Right renal pelvis (tissue), 4 donors: ENCODE measurements around the gene ACR. TPM values are rescaled to one million over a fixed set of nuclear protein-coding genes. Genes with fewer than 3 reads are reported as not detected.

Source experiments
- DNase-seq, 4 donors: peaks; one replicate each; pipeline ENCODE4 v3.0.0-alpha.2; 2013; ENCODE audit warnings: low read depth in 4 of 4, low spot score in 3 of 4, missing footprints in 1 of 4
- polyA plus RNA-seq, 4 donors: library from polyadenylated mRNA; unstranded; fragments of 120-200 nt; gene quantifications; one replicate each; pipeline ENCODE4 v1.2.1, GENCODE V29; 2013; ENCODE audit not compliant: insufficient read length in 4 of 4

ACR gene
- polyA plus RNA-seq = under 1 TPM; 0.46 to 0.77 (median 0.55) TPM

DNA sequence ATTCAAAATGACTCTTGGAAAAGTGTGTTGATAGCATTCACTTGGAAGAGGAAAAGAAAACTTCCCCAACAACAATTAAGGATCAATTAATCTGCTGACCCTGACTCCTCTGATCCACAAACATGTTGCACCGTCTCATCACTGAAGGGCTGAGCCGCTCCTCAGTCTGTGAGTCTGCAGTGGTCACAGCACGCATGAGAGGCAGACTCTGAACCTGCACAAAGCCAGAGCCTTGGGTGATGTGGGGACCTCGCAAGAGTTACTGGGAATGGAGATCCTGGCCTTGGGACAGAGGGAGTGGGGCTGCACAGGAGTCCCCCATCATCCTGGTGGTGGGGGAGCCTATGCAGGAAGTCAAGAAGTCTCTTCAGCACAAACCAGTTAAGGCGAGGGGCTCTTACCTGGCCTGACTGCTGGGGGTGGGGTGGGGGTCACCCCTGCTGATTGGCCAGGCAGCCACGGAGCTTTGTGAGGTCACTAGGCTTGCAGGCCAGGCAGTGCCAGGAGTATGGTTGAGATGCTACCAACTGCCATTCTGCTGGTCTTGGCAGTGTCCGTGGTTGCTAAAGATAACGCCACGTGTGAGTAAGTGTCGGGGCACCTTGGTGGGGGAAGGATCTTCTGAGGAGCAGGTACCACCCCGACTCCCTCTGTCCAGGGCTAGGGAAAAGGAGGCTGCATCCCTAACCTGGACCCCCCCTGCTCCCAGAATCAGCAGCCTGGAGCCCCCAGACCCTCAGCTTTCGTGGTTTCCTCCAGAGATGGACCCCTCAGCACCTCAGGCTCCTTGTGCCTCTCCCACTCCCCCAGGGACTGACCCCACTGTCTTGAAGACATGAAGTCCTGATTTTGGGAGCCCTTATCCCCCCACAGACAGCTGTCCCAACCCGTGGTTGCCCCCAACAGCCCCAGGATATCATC, at the start of gene ACR:
TSS of gene ACR (plus strand) at position 477 of the 921 bp plus-strand sequence. CDS start at position 509, 32 bp downstream.
- no peak for DNase-seq

DNA sequence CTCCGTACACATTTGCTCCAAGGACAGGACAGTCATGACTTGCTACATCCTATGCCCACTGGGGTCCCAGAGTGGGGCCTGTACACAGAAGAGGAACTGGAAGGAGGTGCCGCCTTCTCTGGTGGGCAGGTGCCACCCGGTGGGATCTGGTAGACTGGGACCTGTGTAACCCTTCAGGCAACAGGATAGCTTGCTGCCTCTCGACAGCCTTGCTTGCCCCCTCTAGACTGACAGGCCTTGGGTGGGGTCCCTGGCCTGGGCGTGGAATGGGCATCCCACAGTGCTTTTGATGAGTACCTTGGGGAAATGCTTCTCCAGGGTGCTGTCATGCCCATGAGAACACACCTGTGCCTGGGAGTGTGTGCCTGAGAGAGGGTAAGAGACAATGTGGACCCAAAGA, 49.6 kb upstream of the ACR start:
- no peak for DNase-seq

DNA sequence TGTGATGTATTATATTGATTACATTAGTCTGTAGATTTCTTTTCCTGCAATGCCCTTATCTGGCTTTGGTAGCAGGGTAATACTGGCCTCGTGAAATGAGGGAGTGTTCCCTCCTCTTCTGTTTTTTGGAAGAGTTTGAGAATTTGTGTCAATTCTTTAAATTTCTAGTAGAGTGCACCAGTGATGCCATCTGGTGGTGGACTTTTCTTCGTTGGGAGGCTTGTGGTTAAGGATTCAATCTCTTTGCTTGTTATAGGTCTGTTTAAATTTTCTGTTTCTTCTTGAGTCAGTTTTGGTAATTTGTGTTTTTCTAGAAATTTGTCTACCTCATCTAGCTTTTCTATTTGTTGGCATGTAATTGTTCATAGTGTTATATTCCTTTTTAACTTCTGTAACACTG, 46.5 kb upstream of the ACR start:
- DNase-seq = no peak

DNA sequence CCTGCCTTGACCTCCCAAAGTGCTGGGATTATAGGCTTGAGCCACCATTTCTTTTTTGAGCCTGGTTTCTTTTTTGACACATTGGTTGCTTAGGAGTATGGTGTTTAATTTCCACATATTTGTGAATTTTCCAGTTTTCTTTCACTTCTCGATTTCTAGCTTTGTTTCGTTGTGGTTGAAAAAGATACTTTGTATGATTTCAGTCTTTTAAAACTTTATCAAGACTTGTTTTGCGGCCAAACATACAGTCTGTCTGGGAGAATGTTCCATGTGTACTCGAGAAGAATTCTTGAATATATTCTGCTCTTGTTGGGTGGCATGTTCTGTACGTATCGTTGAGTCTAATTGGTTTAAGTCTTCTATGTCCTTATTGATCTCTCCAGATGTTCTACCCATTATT, 44.5 kb upstream of the ACR start:
- no peak for DNase-seq

DNA sequence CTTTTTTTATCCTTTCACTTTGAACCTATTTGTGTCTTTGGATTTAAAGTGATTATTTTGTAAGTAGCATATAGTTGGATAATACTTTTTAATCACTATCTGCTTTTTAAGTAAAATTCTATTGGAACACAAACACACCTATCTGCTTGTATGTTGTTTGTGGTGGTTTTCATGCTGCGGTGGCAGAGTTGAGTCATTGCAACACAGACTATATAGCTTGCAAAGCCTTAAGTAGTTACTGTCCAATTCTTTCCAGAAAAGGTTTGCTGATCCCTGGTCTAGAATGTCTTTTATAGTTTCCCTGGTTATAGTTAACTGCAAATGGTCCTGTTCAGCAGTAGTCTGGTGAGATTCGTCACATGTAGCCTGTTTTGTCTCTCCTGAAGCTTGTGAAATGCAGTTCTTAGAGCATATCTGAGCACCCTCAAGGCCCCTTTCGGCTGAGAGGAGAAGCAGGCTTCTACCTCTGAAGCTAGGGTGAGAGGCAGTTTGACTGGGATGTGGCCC, 43.9 kb upstream of the ACR start:
- no peak for DNase-seq

DNA sequence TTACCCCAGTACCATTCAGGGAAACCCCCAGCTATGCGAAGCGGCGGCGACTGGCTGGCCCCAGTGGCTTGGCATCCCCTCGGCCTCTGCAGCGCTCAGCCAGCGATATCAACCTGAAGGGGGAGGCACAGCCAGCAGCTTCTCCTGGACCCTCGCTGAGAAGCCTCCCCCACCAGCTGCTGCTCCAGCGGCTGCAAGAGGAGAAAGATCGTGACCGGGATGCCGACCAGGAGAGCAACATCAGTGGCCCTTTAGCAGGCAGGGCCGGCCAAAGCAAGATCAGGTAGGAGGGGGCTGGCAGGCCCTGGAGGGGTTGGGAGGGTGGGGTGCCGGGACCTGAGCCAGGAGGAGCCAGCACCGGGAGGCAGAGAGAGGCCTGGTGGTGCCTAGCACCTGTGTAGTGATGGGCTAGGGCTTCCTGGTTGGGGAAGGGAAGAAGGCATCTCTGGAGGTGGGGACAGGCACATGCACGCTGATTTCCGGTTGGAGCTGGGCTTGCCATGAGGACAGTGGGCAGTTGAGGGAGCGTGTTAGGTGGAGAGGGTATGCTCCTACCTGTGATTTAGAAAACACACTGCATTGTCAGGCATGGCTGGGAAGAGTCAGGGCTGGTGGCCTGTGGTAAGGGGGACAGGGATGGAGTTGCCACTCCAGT, 43.1 kb upstream of the ACR start:
- DNase-seq = no peak

DNA sequence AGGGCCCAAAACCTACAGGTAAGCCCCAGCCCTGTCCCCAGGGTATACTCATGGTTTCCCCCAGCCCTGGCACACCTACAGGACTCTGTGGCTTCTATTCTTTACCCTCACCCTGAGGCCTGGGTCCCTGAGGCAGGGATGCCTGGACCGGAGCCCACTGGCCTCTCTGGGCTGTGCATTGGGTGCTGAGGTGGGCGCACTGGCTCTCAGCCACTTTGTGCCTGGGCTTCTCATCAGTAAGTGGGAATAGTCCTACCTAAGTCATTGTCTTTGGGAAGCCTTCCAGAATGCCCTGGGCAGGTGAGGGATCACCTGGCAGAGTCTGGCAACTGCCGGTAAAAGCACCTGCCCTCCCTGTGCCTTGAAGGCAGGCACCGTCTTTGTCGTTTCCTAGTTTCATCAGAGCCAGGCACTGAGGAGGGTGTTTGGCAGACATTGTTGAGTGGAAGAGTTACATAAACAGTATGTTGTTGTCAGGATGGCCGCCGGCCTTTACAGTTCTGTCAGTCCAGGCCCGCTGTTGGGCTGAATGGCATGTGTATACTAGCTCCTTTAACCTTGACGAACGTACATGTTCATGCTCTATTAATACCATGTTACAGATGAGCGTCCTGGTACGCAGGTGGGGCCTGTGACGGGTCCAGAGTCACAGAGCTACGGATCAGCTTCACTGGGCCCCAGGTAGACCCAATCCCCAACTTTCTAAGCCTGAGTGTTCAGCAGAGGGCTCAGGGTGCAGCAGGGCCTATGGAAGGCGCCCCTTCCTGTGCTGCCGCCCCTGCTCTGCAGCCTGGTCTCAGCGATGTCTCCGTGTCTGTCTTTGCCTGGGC, 42.4 kb upstream of the ACR start:
- no peak for DNase-seq

DNA sequence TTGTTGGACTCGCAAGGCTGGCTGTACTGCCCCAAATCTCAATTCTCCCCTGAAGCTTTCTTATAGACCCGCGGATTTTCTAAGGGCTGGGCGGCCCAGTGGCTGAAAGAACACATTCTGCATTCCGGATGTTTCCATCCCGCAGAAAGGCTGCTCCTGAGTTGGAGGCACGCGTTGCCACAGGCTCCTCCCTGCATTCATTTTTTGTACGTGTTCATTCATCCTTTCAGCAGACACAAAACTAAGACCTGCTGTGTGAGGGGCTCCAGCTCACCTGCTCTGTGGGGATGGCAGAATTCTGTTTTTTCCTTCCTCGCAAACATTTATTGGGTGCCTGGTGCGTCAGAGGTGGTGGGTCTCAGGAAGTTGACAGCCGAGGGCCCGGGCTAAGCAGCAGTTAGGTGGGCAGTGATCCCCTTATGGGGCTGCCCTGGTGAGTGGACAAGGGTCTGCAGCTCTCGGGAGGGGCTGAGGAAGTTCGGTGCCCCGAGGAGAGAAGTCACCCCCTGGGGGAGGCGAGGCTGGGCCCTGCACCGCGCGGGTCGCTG, 41.7 kb upstream of the ACR start:
- DNase-seq = no peak

DNA sequence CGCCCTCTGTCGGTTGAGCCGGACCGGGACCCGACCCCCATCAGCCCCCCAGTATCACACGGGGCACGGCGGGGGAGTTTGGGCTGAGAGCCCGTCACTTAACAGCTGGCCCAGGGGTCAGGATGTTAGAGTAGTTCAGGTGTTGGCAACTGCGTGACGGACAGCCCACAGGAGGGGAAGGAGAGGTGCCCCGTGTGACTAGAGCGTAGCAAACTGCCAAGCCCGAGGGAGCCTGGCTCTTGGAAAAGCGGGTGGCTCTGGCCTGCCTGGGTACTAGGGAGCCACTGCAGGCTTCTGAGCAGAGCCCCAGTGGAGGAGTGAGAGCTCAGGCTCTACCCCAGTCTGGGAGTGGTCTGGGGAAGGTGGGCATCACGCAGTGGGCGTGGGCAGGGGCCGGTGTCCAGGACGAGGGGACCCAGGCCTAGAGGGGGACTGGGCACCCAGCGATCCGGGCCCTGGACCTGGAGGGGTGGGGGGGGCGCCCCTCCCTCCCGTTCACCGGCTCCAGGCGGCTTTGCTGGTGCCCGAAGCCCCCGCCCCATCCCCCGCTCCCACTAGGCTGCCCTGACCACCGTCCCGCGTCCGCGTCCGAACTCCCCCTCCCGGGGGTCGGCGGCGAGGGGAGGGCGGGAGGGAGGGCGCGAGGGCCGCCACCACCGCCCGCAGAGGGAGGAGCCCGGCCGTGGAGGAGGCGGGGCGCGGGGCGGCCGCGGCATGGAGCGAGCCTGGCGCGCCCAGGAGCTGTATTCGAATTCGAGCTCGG, 41.0 kb upstream of the ACR start:
- no peak for DNase-seq

DNA sequence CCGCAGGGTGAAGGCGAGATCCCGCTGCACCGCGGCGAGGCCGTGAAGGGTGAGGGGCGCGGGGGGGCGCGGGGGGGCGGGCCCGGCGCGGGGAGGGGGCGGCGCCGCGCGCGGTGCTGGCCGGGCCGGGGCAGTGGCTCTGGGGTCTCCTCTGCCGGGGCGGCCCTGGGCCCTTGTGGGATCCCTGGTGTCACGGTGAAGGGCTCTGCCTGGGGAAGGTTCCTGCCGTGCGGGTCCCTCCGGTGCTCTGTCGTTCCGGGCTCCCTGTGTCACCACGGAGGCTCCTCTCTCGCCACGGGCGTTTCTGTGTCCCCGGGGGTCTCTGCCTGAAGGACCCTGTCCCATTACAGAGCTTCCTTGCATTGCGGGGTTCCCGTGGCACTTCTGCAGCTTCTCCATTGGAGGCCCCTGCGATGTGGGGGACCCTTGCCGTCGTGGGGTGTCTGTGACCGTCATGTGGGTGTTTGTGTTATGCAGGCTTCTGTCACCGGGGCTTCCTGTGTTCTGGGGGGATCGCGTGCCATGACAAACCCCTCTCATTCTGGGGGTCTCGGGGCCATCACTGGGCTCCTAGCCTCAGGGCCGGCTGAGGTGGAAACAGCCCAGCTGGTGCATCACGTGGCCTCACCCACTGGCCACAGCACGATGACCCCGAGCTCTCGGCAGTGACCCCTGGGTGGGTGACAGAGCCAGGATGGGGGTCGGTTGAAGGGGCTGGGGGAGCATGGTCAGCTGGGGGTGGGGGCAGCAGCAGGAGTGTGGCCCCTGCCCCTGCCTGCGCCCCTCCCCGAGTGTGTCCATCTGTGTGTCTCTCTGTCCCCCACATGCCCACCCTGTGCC, 40.1 kb upstream of the ACR start:
- DNase-seq = no peak

DNA sequence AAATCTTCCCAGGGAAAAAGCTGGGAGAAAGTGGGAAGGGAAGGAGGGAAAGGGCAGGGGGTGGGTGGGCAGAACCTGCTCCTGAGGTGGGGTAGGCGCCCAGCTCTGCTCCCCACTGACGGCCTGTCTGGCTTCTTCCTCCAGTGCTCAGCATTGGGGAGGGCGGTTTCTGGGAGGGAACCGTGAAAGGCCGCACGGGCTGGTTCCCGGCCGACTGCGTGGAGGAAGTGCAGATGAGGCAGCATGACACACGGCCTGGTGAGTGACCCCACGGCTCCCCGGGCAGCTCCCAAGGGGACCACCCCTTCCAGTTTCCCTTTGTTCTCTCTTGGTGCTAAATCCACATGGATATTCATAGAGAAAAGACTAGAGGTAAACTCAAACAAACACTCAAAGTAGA, 39.5 kb upstream of the ACR start:
- DNase-seq = no peak

DNA sequence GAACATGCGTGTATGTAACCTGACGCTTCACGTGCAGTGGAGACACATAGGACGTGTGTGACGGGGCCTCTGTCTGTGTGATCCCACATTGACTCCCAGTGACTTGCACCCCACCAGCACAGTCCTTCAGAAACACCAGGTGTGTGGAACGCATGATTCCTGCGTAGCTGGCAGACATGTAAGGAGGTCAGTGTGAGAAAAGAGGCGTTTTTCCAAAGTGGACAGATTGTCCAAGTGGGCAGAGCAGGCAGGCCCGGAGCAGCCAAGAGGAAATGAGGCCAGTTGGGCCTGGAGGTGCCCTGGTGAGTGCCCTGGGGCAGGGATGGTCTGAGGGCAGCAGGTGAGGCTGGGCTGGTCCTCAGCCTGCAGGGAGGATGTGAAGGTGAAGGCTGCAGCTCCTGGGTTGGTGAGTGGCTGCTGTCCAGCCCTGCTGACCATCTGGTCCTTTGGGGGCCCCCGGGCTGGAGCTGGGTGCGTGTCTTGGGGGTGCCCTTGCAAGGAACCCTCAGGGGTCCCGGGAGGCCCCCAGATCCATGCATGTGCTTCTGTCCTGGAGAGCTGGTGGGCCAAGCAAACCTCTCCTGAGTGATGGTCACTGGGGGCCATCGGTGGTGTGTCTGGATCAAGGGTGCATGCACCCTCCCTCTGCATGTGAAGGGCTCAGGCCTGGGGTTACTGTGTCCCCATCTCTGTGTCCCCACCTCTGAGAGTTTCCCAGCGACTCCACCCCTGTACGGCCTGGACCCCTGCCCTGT, 38.8 kb upstream of the ACR start:
- DNase-seq = no peak

DNA sequence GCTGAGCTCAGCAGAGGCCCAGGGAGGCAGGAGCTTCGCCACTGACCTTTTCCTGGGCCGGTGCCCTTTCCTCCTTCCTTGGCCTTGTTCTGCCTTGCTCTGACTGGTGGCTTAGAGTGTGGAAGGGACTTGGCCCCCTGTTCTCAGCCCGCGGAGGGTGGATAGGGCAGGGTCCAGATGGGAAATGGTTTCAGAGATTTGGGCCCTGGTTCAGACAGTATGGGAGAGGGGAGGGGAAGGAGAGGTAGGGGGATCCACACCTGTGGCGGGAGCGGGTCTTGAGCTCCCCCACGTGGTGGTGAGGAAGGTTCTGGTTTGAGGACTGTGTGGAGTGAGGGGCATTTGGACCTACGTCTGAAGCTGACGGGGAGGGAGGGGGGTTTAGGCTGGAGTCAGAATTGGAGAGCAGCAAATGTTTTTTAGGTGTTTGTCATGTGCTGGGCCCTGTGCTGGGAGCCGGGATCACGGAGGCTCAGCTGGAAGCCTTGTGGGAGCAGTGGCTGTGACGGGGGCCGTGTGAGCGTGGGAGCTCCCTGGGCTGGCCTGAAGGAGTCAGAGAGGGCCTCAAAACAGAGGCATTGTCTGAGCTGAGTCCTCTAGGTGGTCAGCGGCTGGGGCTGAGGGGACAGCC, 38.1 kb upstream of the ACR start:
- no peak for DNase-seq

DNA sequence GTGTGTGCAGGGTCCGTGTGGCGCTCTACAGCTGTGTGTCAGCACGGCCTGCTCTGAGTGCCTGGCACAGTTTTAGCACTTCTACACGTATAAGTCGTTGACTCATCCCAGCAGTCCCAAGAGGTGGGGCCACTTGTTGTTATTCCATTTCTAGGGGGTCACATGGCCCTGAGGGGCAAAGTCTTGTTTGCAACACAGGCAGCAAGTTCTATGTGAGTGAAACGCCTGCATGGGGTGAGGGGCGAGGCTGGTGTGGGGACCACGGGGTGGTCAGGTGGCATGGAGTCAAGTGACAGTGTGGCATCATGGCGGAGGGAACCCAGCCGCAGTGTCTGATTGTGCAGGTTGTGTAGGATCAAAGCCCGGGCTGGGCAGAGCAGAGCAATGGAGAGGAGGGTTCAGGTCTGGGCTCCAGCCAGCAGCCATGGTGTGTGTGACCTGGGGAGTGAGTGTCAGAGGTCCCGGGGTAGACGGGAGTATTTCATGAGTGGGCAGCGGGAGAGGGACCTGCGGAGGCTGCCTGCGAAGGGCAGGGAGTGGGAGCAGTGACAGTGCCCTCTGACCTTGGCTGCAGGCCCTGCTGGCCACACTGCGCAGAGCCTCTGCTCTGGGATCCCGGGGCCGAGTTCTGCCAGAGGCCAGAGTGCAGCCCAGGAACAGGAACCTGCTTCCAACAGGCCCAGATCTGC, 37.5 kb upstream of the ACR start:
- no peak for DNase-seq

DNA sequence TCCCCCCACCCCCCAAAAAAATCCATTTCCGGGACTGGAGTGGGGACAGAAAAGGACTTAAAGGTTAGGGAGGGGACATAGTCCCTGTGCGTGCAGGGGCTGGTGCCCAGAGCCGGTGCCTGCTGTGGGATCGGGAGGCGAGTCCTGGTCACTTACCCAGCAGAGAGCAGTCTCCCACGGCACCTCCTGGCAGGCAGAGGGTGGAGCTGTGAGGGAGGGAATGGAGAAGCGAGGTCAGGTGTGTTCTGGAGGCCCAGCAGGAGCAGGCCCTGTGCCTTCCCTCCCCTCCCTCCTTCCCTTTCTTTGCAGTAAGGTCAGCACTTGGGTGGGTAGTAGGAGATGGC, 37.0 kb upstream of the ACR start:
- DNase-seq = no peak

DNA sequence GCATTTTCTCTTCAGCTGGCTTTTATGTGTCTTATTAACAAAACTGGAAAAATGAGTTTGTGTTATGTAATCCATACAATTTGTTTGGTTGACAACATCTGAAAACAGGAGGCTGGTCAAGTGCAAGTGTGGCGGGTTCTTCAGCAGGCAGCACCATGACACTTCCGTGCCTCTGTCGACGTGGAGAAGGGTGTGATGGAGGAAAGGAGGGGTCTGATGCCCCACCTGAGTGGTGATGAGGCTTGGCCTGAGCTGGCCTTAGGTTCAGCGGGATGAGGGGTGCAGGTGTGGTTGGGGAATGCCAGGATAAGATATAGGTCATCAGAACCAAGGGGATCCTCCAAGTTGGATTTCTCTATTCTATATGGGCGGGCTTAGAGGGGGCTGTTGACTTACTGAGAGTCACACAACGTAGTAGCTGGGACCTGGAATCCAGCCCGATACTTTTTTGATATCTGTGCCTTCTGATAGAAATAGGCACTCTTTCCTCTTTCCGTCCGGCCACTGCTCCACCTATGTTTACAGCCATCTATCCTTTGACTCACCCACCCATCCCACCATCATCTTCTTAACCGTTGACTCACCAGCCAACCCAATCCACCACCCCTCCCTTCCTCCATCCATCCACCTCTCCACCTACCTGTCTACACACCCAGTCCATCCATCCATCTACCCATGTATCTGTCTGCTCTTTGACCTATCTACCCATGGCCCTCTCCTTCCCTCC, 36.4 kb upstream of the ACR start:
- no peak for DNase-seq

DNA sequence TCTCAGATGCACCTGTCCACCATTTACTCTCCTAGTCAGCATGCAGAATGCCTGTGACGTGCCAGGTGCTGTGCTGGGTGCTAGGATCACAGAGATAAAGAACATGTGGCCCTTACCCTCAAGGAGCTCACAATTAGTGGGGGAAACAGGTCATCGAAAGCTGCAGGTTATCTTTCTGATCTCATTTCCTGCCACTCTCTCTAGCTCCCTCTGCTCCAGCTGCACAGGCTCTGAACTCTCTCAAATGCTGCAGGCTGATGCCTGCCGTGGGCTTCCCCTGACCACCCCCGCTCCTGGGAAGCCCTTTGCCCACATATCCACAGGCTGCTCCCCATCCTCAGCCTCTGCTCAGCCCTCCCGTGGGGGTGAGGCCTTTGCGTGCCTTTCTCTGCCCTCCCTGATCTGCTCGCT, 35.7 kb upstream of the ACR start:
- no peak for DNase-seq
